H9 (cell line): Measurements from ENCODE around the gene MCF2L2. TPM values are rescaled to one million over a fixed set of nuclear protein-coding genes. Genes with fewer than 3 reads are reported as not detected.

Experiments
- DNase-seq: peaks from one replicate; pipeline ENCODE4 v3.0.0-alpha.2; 2017
- H2AFZ ChIP-seq: one replicate; pipeline ENCODE4 v1.6.1; 2013; ENCODE audit warnings: mild to moderate bottlenecking, low read length, control low read depth, moderate library complexity
- H2AK5ac ChIP-seq: 2 replicates; pipeline ENCODE4 v1.6.1; 2013; ENCODE audit warnings: low read length, control low read depth, mixed read lengths; ENCODE audit not compliant: insufficient read length
- H2BK120ac ChIP-seq: one replicate; pipeline ENCODE4 v1.6.1; 2013; ENCODE audit warnings: low read depth, mild to moderate bottlenecking, low read length, control low read depth, inconsistent platforms; ENCODE audit not compliant: poor library complexity, severe bottlenecking
- H2BK12ac ChIP-seq: 2 replicates; pipeline ENCODE4 v1.6.1; 2013; ENCODE audit warnings: low read length, control low read depth, mixed read lengths, low read depth; ENCODE audit not compliant: insufficient read length
- H2BK15ac ChIP-seq: 2 replicates; pipeline ENCODE4 v1.6.1; 2013; ENCODE audit warnings: low read depth, low read length, control low read depth
- H2BK20ac ChIP-seq: one replicate; pipeline ENCODE4 v1.6.1; 2013; ENCODE audit warnings: low read depth, mild to moderate bottlenecking, low read length, control low read depth, inconsistent platforms; ENCODE audit not compliant: poor library complexity, severe bottlenecking
- H2BK5ac ChIP-seq: 2 replicates; pipeline ENCODE4 v1.6.1; 2013; ENCODE audit warnings: low read length, control low read depth, mixed read lengths; ENCODE audit not compliant: insufficient read length
- H3K14ac ChIP-seq: 2 replicates; pipeline ENCODE4 v1.6.1; 2013; ENCODE audit warnings: low read length, control low read depth; ENCODE audit not compliant: insufficient read depth
- H3K18ac ChIP-seq: 2 replicates; pipeline ENCODE4 v1.6.1; 2013; ENCODE audit warnings: low read depth, mild to moderate bottlenecking, mixed read lengths, low read length, control low read depth; ENCODE audit not compliant: insufficient read length
- H3K23ac ChIP-seq: 2 replicates; pipeline ENCODE4 v1.6.1; 2013; ENCODE audit warnings: low read length, control low read depth, mixed read lengths, low read depth; ENCODE audit not compliant: insufficient read length
- H3K23me2 ChIP-seq: 2 replicates; pipeline ENCODE4 v1.6.1; 2013; ENCODE audit warnings: low read depth, mild to moderate bottlenecking, mixed read lengths, low read length, control low read depth; ENCODE audit not compliant: insufficient read length, poor library complexity, severe bottlenecking
- H3K27ac ChIP-seq: 2 replicates; pipeline ENCODE4 v1.5.1; 2013; ENCODE audit warnings: low read length, control low read depth, mixed read lengths, low read depth; ENCODE audit not compliant: insufficient read length
- H3K27me3 ChIP-seq: 2 replicates; pipeline ENCODE4 v1.6.1; 2013; ENCODE audit warnings: low read length, control low read depth, inconsistent platforms; ENCODE audit not compliant: insufficient read depth
- H3K4ac ChIP-seq: 2 replicates; pipeline ENCODE4 v1.6.1; 2013; ENCODE audit warnings: low read depth, mild to moderate bottlenecking, control low read depth, inconsistent platforms, low read length, moderate library complexity
- H3K4me1 ChIP-seq: 2 replicates; pipeline ENCODE4 v1.6.1; 2013; ENCODE audit warnings: low read length, control low read depth, inconsistent platforms; ENCODE audit not compliant: insufficient read depth
- H3K4me2 ChIP-seq: 2 replicates; pipeline ENCODE4 v1.6.1; 2013; ENCODE audit warnings: low read length, control low read depth, mixed read lengths; ENCODE audit not compliant: insufficient read length, insufficient read depth
- H3K56ac ChIP-seq: 2 replicates; pipeline ENCODE4 v1.6.1; 2013; ENCODE audit warnings: low read depth, mild to moderate bottlenecking, mixed read lengths, low read length, control low read depth; ENCODE audit not compliant: insufficient read length
- H3K79me1 ChIP-seq: 2 replicates; pipeline ENCODE4 v1.6.1; 2013; ENCODE audit warnings: low read depth, mild to moderate bottlenecking, moderate library complexity, low read length, control low read depth, inconsistent platforms; ENCODE audit not compliant: insufficient read depth, poor library complexity, severe bottlenecking
- H3K79me2 ChIP-seq: 2 replicates; pipeline ENCODE4 v1.6.1; 2013; ENCODE audit warnings: low read length, control low read depth, inconsistent platforms; ENCODE audit not compliant: insufficient read depth
- H3K9ac ChIP-seq: 2 replicates; pipeline ENCODE4 v1.6.1; 2013; ENCODE audit warnings: low read length, control low read depth, mixed read lengths; ENCODE audit not compliant: insufficient read length; ENCODE audit errors: extremely low read depth
- H3K9me3 ChIP-seq: one replicate; pipeline ENCODE4 v1.6.1; 2013; ENCODE audit warnings: low read depth, low read length, inconsistent platforms; ENCODE audit not compliant: control insufficient read depth
- H3T11ph ChIP-seq: one replicate; pipeline ENCODE4 v1.6.1; 2013; ENCODE audit warnings: mild to moderate bottlenecking, low read length, control low read depth, inconsistent platforms
- H4K20me1 ChIP-seq: one replicate; pipeline ENCODE4 v1.6.1; 2013; ENCODE audit not compliant: control insufficient read depth, insufficient read length, insufficient read depth
- H4K5ac ChIP-seq: 2 replicates; pipeline ENCODE4 v1.6.1; 2013; ENCODE audit warnings: low read depth, mild to moderate bottlenecking, mixed read lengths, low read length, control low read depth; ENCODE audit not compliant: insufficient read length
- H4K8ac ChIP-seq: replicated peaks from 2 replicates; pipeline ENCODE4 v1.6.1; 2013; ENCODE audit warnings: low read length, control low read depth, mixed read lengths, low read depth; ENCODE audit not compliant: insufficient read length
- H4K91ac ChIP-seq: 2 replicates; pipeline ENCODE4 v1.6.1; 2013; ENCODE audit warnings: low read depth, mild to moderate bottlenecking, moderate library complexity, mixed read lengths, low read length, control low read depth; ENCODE audit not compliant: insufficient read length
- H3K27ac Mint-ChIP-seq, 3 experiments: 2 replicates in 2 of 3; 3 replicates in 1 of 3; pipeline ENCODE4 v1.8.0; 2020 to 2021; ENCODE audit warnings: mixed read lengths in 3 of 3, mild to moderate bottlenecking in 1 of 3, moderate library complexity in 1 of 3
- H3K27me3 Mint-ChIP-seq: 2 replicates; pipeline ENCODE4 v1.8.0; 2021; ENCODE audit warnings: low read depth, mild to moderate bottlenecking, moderate library complexity, mixed read lengths
- H3K36me3 Mint-ChIP-seq, 3 experiments: 2 replicates in 2 of 3; 3 replicates in 1 of 3; pipeline ENCODE4 v1.8.0; 2020 to 2021; ENCODE audit warnings: low read depth in 3 of 3, mixed read lengths in 3 of 3; ENCODE audit not compliant: insufficient read depth in 1 of 3
- H3K4me1 Mint-ChIP-seq, 2 experiments: 2 replicates each; pipeline ENCODE4 v1.8.0; 2020; ENCODE audit warnings: mixed read lengths in 2 of 2
- H3K4me3 Mint-ChIP-seq, 2 experiments: 2 replicates in 1 of 2; 3 replicates in 1 of 2; pipeline ENCODE4 v1.8.0; 2020 to 2021; ENCODE audit warnings: mild to moderate bottlenecking in 2 of 2, mixed read lengths in 2 of 2, moderate library complexity in 1 of 2
- H3K9me3 Mint-ChIP-seq, 2 experiments: 2 replicates in 1 of 2; 3 replicates in 1 of 2; pipeline ENCODE4 v1.8.0; 2020; ENCODE audit warnings: mild to moderate bottlenecking in 2 of 2, mixed read lengths in 2 of 2, moderate library complexity in 1 of 2
- WGBS: extraction: QIAGEN DNeasy Blood & Tissue Kit; methylation state at CpG from one replicate; pipeline ENCODE4 v1.1.7; 2013; ENCODE audit warnings: missing lambda C conversion rate, low lambda C conversion rate, mixed read lengths; ENCODE audit not compliant: insufficient read length; ENCODE audit errors: extremely low coverage; 5-methylcytosine and 5-hydroxymethylcytosine counted together
- total RNA-seq: library from RNA; stranded (reverse); gene quantifications from 2 replicates; pipeline ENCODE4 v1.2.1, GENCODE V29; 2021
- TF ChIP-seq, protein P1 (sequence below): fragments of 200-600 bp; sonication (generic); conservative IDR thresholded peaks from 3 replicates; pipeline ENCODE4 v1.8.0; 2021; ENCODE audit warnings: antibody characterized with exemption, mild to moderate bottlenecking

MCF2L2 gene
- total RNA-seq, 1 experiment from 2014 or later: 6.4 TPM

DNA sequence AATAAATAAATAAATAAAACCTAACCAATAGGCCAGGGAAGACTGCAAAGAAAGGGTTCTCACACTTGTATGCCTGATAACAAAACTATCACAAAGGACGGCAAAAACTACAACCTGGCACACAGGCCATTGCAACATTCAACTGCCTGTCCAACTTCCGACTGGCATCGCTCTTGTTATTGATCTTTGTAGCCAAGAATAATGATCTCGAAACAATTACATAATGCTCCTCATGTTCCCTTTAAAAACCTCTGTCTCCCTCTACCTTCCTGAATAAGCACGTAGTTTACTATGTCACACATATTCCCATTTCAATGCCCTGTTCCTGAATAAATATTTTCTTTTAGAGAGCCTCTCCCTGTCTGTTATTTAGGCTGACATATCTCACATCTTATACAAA, 101.1 kb downstream of the MCF2L2 start:
- no peak overlapping the region for H3K18ac ChIP-seq
- H3K4me1 Mint-ChIP-seq: peaks cover 40 to 42% of the 10 kb centered on the region in 2 experiments

More for the DNA sequence above, 101.1 kb downstream of the MCF2L2 start:
- Histone ChIP-seq H3K23me2 (no peaks in the 10 kb centered on the region), H4K20me1 (no peaks in the 10 kb centered on the region), H3K56ac (no peak overlapping the region), H3K9me3 (no peaks in the 10 kb centered on the region), H3K27ac (no peak overlapping the region), H3K27me3 (no peaks in the 10 kb centered on the region), H2BK12ac (no peak overlapping the region), H3K23ac (no peak overlapping the region), H3K79me1 (no peaks in the 10 kb centered on the region), H3K4ac (no peak overlapping the region), H4K5ac (no peak overlapping the region), H4K8ac (no peak overlapping the region), H2AK5ac (no peak overlapping the region), H3T11ph (no peak overlapping the region), H3K4me1 (peaks cover 9% of the 10 kb centered on the region; the same call in 1 of the 2 replicates), H2AFZ (no peak overlapping the region), H2BK5ac (no peak overlapping the region), H3K9ac (no peak overlapping the region), H2BK120ac (no peak overlapping the region), H3K14ac (no peak overlapping the region), H3K79me2 (no peaks in the 10 kb centered on the region), H3K4me2 (no peak overlapping the region), H2BK20ac (no peak overlapping the region), H2BK15ac (no peak overlapping the region), H4K91ac (no peak overlapping the region)
- Mint-ChIP-seq H3K9me3 (no peaks in the 10 kb centered on the region; a peak in 1 of 5 replicates), H3K27ac (no peak overlapping the region; a peak in 1 of 7 replicates), H3K4me3 (no peak overlapping the region), H3K36me3 (peaks cover 0 to 2% (median 0%) of the 10 kb centered on the region in 3 experiments; a peak in 1 of 7 replicates), H3K27me3 (no peaks in the 10 kb centered on the region)
- WGBS: no CpG with 5 or more reads among the region's 5 CpGs
- DNase-seq: no peak
- TF ChIP-seq, protein P1, sequence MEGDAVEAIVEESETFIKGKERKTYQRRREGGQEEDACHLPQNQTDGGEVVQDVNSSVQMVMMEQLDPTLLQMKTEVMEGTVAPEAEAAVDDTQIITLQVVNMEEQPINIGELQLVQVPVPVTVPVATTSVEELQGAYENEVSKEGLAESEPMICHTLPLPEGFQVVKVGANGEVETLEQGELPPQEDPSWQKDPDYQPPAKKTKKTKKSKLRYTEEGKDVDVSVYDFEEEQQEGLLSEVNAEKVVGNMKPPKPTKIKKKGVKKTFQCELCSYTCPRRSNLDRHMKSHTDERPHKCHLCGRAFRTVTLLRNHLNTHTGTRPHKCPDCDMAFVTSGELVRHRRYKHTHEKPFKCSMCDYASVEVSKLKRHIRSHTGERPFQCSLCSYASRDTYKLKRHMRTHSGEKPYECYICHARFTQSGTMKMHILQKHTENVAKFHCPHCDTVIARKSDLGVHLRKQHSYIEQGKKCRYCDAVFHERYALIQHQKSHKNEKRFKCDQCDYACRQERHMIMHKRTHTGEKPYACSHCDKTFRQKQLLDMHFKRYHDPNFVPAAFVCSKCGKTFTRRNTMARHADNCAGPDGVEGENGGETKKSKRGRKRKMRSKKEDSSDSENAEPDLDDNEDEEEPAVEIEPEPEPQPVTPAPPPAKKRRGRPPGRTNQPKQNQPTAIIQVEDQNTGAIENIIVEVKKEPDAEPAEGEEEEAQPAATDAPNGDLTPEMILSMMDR: no peak
